Breast epithelium (tissue), 4 donors: ENCODE results near the gene ALOXE3. TPM values are rescaled to one million over a fixed set of nuclear protein-coding genes. Genes with fewer than 3 reads are reported as not detected.

Source experiments
- DNase-seq, 2 donors: peaks; one replicate each; pipeline ENCODE4 v3.0.0-alpha.2; 2019; ENCODE audit warnings: low spot score in 2 of 2
- H3K27ac ChIP-seq, 2 donors: fragments of 200-600 bp; sonication (generic) in 1 of 2; one replicate each; pipeline ENCODE4 v1.5.1; 2016 to 2019; ENCODE audit warnings: mild to moderate bottlenecking in 1 of 2
- H3K27me3 ChIP-seq, 2 donors: fragments of 200-600 bp; sonication (generic) in 1 of 2; one replicate each; pipeline versions ENCODE4 v1.5.1 to v1.6.0; 2017 to 2019; ENCODE audit warnings: control low read depth in 1 of 2, mild to moderate bottlenecking in 1 of 2
- H3K36me3 ChIP-seq: fragments of 200-600 bp; one replicate; pipeline ENCODE4 v1.5.1; 2019
- H3K4me1 ChIP-seq, 2 donors: fragments of 200-600 bp; sonication (generic); one replicate each; pipeline ENCODE4 v1.5.1; 2016 to 2019; ENCODE audit warnings: control low read depth in 1 of 2
- H3K4me3 ChIP-seq, 3 donors: fragments of 200-600 bp; sonication (generic); 1 replicate in 2 of 3; 2 replicates in 1 of 3; pipeline ENCODE4 v1.5.1; 2016 to 2019; ENCODE audit warnings: mild to moderate bottlenecking in 3 of 3, moderate library complexity in 2 of 3
- H3K9me3 ChIP-seq, 2 donors: fragments of 200-600 bp; sonication (generic) in 1 of 2; one replicate each; pipeline ENCODE4 v1.5.1; 2016 to 2019; ENCODE audit warnings: control low read depth in 1 of 2
- POLR2A ChIP-seq: fragments of 450-650 bp; IDR thresholded peaks from one replicate; pipeline ENCODE4 v1.6.1; 2016; ENCODE audit warnings: antibody characterized with exemption, mild to moderate bottlenecking, moderate library complexity
- POLR2AphosphoS5 ChIP-seq, 3 donors: sonication (generic); formaldehyde crosslinking; IDR thresholded peaks; one replicate each; pipeline ENCODE4 v1.6.1; 2017; ENCODE audit warnings: antibody characterized with exemption in 3 of 3
- intact Hi-C: fragments of 100-400 bp; cut with DNase I; formaldehyde crosslinking; loops from one replicate; pipeline ENCODE4 v1.15.1; 2023; ENCODE audit warnings: low total_unique reads
- total RNA-seq, 3 donors: library from RNA; depleted of rRNA; stranded (reverse); fragments of >200 nt; gene quantifications; one replicate each; pipeline ENCODE4 v1.1.0, GENCODE V29; 2016
- TF ChIP-seq, protein P1 (sequence below), 3 donors: fragments of 450-650 bp; IDR thresholded peaks; one replicate each; pipeline ENCODE4 v1.5.1; 2016 to 2017; ENCODE audit warnings: antibody characterized with exemption in 3 of 3, mild to moderate bottlenecking in 3 of 3, moderate library complexity in 3 of 3

The ALOXE3 gene
- total RNA-seq, 3 donors from 2014 or later: 0.73 TPM; not detected in 2

DNA sequence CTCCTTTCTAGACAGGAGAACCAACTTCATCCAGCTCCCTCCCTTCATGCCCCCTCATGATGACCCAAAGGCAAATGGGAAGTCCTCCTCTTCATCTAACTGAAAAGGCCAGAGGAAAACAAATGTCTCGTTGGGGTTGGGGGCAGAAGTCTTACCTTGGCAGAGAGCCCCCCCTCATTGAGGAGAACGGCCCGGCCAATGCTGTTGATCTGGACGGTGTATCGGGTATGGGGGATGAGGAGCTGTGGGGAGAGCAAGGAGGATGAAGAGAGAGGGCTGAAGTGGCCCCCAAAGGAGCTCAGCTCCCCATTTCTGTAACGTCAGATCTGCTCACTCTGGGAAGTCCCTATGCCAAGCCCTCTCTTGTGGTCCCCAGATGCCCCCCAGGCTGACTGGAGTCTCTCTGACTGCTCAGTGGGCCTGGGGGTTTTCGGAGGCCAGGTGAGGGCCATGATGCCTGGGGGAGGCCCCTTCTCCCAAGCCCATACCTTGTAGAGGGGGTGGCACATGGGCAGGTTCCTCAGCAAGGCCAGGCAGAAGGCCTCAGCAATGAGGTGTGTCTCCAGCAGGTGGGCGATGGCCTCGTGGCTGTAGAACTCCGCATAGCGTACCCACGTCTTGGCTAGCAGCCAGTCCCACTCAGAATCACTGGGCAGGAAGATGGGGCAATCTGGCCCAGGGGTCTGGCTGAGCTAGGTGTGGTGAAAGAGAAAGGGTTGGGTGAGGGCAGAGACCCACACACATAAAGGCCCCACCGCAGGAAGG is 41.6 kb downstream of the ALOXE3 start:
- peaks cover 0 to 2% of the 10 kb centered on the region in 2 donors for H3K4me1 ChIP-seq
- H3K4me3 ChIP-seq: no peak overlapping the region
- H3K36me3 ChIP-seq: no peaks in the 10 kb centered on the region
- no peak for DNase-seq
- TF ChIP-seq, protein P1, sequence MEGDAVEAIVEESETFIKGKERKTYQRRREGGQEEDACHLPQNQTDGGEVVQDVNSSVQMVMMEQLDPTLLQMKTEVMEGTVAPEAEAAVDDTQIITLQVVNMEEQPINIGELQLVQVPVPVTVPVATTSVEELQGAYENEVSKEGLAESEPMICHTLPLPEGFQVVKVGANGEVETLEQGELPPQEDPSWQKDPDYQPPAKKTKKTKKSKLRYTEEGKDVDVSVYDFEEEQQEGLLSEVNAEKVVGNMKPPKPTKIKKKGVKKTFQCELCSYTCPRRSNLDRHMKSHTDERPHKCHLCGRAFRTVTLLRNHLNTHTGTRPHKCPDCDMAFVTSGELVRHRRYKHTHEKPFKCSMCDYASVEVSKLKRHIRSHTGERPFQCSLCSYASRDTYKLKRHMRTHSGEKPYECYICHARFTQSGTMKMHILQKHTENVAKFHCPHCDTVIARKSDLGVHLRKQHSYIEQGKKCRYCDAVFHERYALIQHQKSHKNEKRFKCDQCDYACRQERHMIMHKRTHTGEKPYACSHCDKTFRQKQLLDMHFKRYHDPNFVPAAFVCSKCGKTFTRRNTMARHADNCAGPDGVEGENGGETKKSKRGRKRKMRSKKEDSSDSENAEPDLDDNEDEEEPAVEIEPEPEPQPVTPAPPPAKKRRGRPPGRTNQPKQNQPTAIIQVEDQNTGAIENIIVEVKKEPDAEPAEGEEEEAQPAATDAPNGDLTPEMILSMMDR (IDR thresholded peaks at IDR 0.05): no peak
- TF ChIP-seq POLR2AphosphoS5 (IDR thresholded peaks at IDR 0.05): no peak
- TF ChIP-seq POLR2A: no peak
- intact Hi-C loops: no loop called here
- H3K9me3 ChIP-seq: no peaks in the 10 kb centered on the region
- H3K27ac ChIP-seq: no peak overlapping the region
- peaks cover 9 to 64% of the 10 kb centered on the region in 2 donors for H3K27me3 ChIP-seq

DNA sequence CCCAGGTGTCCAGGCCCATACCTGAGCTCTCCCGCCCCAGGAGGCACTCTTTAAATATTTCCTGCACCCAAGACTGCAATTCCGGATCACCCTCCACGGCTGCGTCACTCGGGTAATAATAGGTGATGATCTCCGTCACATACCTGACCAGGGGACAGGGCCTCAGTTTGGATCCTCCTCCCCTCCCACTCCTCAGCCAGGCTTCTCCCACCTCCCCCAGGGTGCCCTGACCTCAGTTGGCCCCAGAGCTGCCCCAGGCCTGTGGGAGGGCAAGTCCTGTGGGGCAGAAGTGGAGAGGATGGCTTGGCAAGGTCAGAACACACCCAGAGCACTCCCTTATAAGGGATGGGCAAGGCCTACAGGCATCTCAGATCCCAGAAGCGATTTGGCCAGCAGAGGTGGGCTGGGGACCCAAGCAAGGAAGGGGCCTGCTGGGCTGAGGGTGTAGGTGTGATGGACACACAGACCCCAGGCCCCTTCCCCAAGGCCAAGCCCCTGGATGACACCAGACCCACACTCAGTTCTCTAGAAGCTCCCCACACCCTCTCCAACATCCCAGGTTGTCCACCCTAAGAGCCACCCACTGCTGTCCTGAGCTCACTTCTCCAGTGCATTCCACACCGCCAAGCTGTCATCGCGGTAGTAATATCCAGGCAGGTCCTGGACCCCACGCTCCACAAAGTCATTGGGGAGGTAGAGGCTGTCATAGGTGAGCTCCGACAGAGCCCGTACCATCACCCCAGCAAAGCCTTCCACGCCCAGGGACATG is 42.6 kb downstream of the ALOXE3 start:
- no peak for DNase-seq
- peaks cover 0 to 2% of the 10 kb centered on the region in 2 donors for H3K4me1 ChIP-seq
- H3K27me3 ChIP-seq: peaks cover 9 to 71% of the 10 kb centered on the region in 2 donors
- H3K36me3 ChIP-seq: no peaks in the 10 kb centered on the region
- no peak overlapping the region for H3K4me3 ChIP-seq
- TF ChIP-seq POLR2AphosphoS5 (IDR thresholded peaks at IDR 0.05) (no peak), POLR2A (no peak)
- TF ChIP-seq, protein P1 (IDR thresholded peaks at IDR 0.05): no peak
- no peak overlapping the region for H3K27ac ChIP-seq
- no peaks in the 10 kb centered on the region for H3K9me3 ChIP-seq
- intact Hi-C loops: no loop called here

DNA sequence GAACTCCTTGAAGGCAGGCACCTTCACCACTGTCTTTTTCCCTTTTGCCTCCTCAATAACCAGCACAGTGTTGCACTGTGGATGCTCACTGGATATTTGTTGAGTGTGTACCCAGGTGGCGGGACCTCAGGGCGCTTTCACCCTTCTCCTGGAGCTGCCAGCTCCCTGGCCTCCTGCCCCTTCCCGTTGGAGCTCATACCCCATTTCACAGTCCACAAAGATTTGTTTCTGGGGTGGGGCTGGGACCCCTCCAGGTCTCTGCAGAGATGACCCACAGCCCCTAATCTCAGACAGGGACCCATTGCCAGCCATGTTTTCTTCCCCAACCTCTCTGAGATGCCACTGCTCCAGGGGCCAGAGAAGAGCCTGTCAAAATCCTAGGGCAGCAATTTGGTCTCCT is 43.2 kb downstream of the ALOXE3 start:
- peaks cover 9 to 71% of the 10 kb centered on the region in 2 donors for H3K27me3 ChIP-seq
- intact Hi-C loops: no loop called here
- DNase-seq: no peak
- H3K27ac ChIP-seq: no peak overlapping the region
- TF ChIP-seq, protein P1 (IDR thresholded peaks at IDR 0.05): no peak
- TF ChIP-seq POLR2AphosphoS5 (IDR thresholded peaks at IDR 0.05): no peak
- TF ChIP-seq POLR2A: no peak
- H3K4me3 ChIP-seq: no peak overlapping the region
- H3K36me3 ChIP-seq: no peaks in the 10 kb centered on the region
- no peaks in the 10 kb centered on the region for H3K9me3 ChIP-seq
- H3K4me1 ChIP-seq: peaks cover 0 to 2% of the 10 kb centered on the region in 2 donors

DNA sequence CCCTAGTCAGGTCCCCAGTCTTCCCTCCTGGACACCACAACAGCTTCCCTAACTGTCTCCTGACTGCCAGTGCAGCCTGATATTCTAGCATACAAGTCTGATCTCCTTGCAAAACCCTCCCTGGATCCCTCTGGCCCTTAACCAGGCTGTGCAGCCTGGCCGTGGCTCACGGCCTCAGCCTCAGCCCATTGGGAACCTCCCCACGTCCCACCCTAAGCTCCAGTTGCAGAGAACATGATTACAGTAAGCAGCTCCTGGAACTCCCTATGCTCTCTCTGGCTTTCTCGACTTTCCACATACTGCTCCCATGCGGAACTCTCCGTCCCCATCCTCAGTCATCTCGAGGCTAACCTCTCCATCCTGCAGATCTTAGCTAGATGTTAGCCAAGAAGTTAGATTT is 43.8 kb downstream of the ALOXE3 start:
- Histone ChIP-seq H3K4me3 (no peak overlapping the region), H3K36me3 (no peaks in the 10 kb centered on the region), H3K27ac (no peak overlapping the region), H3K4me1 (peaks cover 0 to 2% of the 10 kb centered on the region in 2 donors), H3K9me3 (no peaks in the 10 kb centered on the region), H3K27me3 (peaks cover 9 to 71% of the 10 kb centered on the region in 2 donors)
- intact Hi-C loops: no loop called here
- TF ChIP-seq POLR2AphosphoS5 (IDR thresholded peaks at IDR 0.05): no peak
- TF ChIP-seq, protein P1 (IDR thresholded peaks at IDR 0.05): no peak
- no peak for TF ChIP-seq POLR2A
- DNase-seq: no peak
